GM21381 (cell line): Measurements from ENCODE around the gene ZMIZ1.

Experiments
- ATAC-seq: cut with Tn5 transposase; IDR thresholded peaks from one replicate; pipeline ENCODE4 v1.9.1; 2021; ENCODE audit warnings: mild to moderate bottlenecking, moderate library complexity; ENCODE audit not compliant: unreplicated experiment

Gene ZMIZ1

GRCh38 chr10:79115302-79115701, 46.5 kb downstream of the ZMIZ1 start:
- ATAC-seq = no peak

DNA sequence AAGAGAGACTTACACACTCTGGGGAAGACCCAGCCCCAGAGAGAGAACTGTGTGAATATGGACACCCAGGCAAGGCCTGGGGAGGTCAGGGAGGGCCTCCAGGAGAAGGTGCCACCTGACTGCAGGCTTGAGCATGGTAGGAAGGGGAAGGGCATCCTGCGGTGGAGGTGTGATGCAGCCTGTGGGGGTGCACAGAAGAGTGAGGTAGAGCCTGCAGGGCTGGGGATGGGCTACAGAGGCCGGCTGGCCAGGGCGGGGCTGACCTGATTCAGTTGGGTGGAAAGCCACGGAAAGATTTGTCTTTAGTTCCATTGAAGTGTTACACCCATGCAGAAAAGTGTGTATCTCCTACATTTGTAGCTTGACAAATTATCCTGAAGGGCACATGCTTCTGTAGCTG, 47.6 kb downstream of the ZMIZ1 start:
- ATAC-seq = peak; percentile 30

DNA sequence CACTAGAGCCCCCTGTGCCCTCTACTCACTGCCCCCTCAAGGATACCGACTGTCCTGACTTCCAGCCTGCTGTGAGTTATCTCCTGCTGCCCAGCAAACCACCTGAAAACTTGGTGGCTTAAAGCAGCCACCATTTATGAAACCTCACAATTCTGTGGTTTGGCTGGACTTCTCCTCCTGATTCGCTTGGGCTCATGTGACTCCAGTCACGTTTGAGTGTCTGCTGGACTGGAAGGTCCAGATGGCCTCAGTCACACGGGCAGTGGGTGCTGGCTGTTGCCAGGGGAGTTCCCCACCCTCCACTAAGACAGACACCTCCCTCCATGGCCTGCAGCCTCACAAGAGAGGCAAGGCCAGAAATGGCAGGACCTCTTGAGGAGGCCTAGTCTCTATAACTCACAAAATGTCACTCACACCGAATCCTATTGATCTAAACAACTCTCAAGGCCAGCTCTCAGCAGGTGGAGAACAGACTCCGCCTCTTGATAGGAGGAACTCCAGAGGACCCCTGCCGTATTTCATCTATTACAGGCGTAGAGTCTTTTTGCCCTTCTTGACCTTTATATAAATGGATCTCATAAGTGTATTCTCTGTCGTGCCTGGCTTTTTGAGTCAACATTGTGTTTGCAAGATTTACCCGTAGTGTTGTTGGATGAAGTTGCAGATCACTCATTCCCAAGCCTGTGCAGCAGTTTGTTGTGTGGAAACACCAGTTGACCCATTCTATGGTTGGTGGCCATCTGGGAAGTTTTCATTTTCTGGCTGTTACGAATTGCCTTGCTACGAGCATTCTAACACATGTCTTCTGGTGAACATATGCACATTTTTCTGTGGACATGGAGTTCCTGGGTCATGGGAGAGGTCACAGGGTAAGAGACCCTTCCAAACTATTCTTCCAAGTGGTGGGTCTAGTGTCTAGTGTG, 48.3 kb downstream of the ZMIZ1 start:
- peak; percentile 91 for ATAC-seq

DNA sequence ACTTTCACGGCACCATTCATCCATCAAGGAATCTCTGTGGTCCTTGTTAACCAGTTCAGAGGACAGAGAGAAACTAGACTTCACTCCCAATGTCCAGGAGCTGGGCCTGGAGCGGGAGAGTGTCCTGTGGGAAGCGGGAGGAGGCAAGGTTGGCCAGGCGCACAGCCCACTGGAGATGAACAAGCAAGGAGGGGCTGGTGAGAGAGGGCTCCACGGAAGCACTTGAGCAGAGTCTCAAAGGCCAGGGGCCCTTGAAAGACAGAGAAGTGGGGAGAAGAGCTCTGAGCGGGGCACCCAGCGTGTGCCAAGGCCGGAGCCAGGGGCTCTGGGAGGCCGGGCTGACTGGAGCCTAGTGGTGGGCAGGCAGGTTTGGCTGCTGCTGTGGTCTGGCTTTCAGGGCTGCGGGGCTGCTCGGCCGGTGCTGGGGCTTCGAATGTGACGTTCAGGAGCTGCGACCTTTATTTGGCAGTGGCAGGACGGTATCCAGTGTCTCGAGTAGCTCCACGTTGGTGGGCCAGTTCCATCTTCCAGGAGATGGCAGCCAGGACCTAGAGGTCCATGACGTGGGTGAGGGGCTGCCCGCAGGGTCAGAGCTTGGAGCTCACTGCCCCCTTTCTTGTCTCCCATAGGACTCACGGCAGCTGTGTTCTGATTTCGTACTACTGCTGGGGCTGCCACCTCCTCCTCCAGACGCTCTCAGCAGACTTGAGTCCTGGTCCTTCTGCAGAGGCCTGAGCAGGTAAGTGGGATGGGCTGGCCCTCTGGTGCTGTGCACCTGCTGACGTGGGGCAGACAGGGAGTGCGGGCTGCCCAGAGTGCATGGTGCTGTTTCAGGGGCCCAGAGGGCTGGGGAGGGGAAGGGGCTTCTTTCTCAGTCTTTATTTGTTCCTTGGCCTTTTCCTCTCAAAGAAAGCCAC, 49.8 kb downstream of the ZMIZ1 start:
- no peak for ATAC-seq

GRCh38 chr10:79119306-79119705, 50.5 kb downstream of the ZMIZ1 start:
- no peak for ATAC-seq

DNA sequence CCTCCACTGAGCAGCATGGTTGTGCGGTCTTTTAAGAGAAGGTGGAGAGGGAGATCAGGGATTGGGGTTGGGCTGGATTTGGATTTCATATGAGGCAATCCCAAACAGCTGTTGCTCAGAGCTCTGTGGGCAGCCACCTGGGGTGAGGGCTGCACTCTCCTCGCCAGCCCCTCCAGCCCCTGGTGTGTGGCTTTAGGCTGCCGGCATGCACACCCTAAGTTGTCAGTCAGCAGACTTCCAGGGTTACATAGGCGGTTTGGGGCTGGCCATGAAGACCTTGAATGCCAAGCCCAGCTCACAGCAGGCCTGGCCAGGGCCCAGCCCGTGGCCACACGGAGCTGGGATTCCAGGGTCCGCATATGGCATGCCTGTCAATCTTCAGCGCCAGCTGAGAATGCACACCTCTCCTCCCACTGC, 54.8 kb downstream of the ZMIZ1 start:
- ATAC-seq = no peak

DNA sequence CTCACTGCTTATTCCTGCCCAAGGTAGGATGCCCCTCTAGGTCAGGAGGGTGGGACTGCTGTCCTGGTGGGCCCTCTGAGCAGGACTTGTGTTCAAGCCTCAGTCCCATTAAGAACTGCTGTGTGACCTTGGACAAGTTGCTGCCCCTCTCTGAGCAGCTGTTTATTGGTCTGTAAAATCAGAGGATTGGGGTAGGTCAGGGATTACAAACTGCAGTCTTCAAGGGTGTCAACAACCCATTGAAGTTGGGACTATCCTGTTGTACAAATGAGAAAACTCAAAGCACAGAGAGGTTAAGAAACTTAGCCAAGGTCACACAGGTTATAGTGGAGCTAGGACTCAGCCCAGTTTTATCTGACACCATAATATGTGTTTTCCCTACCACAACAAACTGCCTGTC, 55.3 kb downstream of the ZMIZ1 start:
- ATAC-seq = no peak

DNA sequence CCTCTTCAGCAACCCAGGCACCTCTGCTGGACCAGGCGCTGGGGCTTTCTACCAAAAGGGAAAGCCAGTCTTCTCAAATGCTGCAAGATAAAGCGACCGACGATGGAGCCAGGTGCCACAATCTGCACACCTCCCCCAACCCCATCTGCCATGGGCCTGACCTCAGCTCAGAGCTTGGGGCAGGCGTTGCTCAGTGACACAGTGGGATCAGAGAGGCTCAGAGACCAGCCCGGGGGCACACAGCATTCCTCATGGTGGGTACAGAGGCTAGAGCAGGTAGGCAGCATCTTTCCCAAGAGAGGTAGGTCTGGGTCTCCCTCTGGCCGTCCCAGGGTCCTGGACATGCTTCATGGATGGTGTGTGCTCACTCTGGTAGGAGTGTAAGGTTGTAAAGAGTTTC, 56.3 kb downstream of the ZMIZ1 start:
- ATAC-seq = no peak

DNA sequence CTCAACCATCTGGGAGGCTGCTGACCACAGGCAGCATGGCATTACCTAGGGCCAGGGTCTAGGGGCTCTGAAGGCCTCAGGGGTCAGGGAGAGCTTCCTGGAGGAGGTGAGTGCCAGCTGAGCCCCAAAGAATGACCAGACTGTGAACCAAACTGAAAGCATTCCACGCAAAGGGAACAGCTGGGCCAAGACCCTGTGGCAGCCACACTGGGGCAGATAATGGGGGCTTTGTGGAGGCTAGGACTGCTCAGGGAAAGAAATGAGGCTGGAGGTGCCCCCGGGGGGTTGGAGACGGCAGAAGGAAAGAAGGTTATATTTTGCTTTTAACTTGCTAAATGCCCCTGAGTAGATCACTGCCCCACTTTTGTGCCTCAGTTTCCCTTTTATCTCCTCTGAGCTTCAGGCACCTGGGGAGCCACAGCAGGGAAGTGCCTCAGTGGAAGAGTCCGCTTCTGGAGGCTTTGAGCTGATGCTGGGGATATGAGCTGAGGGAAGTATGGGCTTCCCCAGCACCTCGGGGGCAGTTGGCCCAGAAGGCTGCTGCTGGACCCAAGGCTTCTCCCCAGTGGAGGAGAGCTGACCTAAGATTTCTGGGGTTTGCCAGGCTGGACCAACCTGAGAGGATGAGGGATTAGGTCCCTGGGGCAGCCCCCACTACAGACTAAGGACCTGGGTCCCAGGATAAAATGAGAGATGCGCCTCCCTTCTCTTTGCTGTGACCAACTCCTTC, 57.8 kb downstream of the ZMIZ1 start:
- ATAC-seq = no peak

- ATAC-seq = no peak
Observed at GRCh38 chr10:79127151-79127961, 58.6 kb downstream of the ZMIZ1 start.

- no peak for ATAC-seq
Observed at GRCh38 chr10:79128241-79128922, 59.6 kb downstream of the ZMIZ1 start.

DNA sequence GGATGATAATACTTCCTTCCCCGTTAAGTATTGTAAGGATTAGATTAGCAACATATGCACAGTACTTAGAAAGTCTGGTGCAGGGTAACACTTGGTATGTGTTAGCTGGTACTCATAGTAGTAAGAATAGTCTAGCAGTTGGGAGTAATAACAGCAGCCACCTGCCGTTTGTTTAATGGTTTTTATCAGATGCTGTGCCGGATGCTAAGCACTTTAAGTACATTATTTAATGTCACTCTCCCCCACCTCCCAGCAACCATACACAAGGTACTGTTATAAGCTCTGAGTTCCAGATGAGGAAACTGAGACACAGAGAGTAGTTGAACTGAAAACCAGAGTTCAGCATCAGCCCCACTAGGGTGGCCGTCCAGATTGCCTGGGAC, 60.1 kb downstream of the ZMIZ1 start:
- no peak for ATAC-seq

- ATAC-seq = no peak
Observed at GRCh38 chr10:79129361-79129997, 60.7 kb downstream of the ZMIZ1 start.

GRCh38 chr10:79130255-79130654, 61.5 kb downstream of the ZMIZ1 start:
- no peak for ATAC-seq

DNA sequence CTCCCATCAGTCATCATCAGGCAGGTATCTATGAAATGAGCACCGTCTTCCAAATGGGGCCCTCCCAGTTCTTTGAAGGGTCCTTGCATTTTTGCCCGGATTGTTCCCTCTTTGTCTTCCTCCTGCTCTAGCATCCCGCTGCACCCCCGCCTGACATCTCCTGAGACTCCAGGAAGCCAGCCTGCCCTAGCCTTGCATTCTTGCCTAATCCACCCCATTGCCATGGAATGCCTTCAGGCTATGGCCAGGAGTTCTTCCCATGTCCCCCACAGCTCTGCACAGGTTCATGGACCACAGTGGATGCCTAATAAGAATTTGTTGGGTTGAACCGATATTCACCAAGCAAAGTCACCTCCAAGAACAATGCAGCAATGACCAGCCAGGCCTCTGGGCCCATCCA, 62.1 kb downstream of the ZMIZ1 start:
- ATAC-seq = no peak

- no peak for ATAC-seq
Observed at GRCh38 chr10:79131836-79132631, 63.3 kb downstream of the ZMIZ1 start.

DNA sequence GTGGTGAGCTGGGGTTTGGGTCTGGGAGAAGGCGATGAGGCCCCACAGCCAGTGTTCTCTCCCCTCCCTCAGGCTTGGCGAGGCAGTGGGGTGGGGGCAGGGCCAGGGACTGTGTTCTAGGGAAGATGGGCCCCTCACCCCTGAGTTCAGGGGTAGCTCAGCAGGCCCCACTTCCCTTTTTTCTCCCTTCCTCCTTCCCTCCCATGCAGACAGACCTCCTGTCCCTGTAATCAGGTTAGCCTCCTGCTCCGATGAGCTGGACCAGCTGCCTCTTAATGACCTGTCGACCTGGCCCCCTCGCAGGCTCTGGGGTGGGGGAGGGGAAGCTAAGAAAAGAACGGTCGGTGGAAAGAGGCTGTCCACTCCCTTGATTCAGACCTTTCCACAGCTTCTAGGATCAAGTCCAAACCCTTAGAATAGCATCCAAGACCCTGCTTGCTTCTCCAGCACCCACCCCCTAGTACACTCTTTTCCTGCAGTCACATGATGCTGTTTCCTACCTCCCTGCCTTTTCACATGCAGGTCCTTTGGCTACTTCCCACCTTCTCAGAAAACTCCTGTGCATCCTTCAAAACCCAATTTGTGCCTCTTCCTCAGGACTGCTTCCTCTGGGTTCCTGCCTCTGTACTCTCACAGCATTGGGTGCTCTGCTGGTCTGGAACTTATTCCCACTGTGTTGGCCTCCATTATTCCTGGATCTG, 64.1 kb downstream of the ZMIZ1 start:
- no peak for ATAC-seq

DNA sequence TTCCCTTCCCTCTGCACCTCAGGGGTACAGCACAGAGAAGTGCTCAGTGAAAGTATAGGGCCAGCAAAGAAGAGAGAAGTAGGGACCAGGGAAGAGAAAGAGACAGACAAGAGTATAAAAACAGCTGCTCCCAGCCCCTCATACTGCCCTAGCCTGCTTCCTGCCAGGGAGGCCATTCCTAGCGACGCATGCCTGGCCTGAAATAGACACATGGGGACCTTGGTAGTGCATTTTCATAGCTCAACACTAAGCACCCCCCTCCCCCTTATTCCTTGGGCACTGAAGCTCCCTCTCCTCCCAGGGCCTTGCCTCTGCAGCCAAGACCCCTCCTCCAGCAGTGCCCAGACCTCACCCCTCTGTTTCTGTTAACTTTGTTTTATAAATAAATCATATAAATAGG, 64.7 kb downstream of the ZMIZ1 start:
- ATAC-seq = no peak
